WTC11 (cell line): ENCODE measurements around the gene NOL7. TPM values are rescaled to one million over a fixed set of nuclear protein-coding genes. Genes with fewer than 3 reads are reported as not detected.

Source experiments
- ATAC-seq: fragments of 200-7000 bp; cut with Tn5 transposase; 2 replicates; pipeline ENCODE4 v1.10.0; 2021; ENCODE audit warnings: mild to moderate bottlenecking, moderate library complexity
- CTCF ChIA-PET: fragments of 300-600 bp; sonication (Branson Sonifier 250); formaldehyde crosslinking; loops from one replicate; lab custom pipeline; 2021; ENCODE audit warnings: antibody characterized with exemption; lab: Charles Lee
- POLR2A ChIA-PET: fragments of 350-600 bp; sonication (Branson Sonifier 250); formaldehyde crosslinking; loops from one replicate; lab custom pipeline; 2021; ENCODE audit warnings: antibody characterized with exemption; lab: Charles Lee
- DNase-seq: peaks from one replicate; pipeline ENCODE4 v3.0.0; 2021; ENCODE audit warnings: low spot score
- H3K27ac Mint-ChIP-seq: 2 replicates; pipeline ENCODE4 v1.8.0; 2021; ENCODE audit warnings: mixed read lengths
- H3K27me3 Mint-ChIP-seq: 2 replicates; pipeline ENCODE4 v1.8.0; 2021; ENCODE audit warnings: low read depth, mild to moderate bottlenecking, moderate library complexity, mixed read lengths
- H3K36me3 Mint-ChIP-seq: 2 replicates; pipeline ENCODE4 v1.8.0; 2021; ENCODE audit warnings: mixed read lengths
- H3K4me1 Mint-ChIP-seq: 2 replicates; pipeline ENCODE4 v1.8.0; 2022; ENCODE audit warnings: mixed read lengths
- H3K4me3 Mint-ChIP-seq: 2 replicates; pipeline ENCODE4 v1.8.0; 2021; ENCODE audit warnings: mild to moderate bottlenecking, moderate library complexity, mixed read lengths
- H3K9me3 Mint-ChIP-seq: 2 replicates; pipeline ENCODE4 v1.8.0; 2021; ENCODE audit warnings: mixed read lengths
- CREM ChIP-seq: sonication (generic); formaldehyde crosslinking; IDR thresholded peaks from 2 replicates; pipeline ENCODE4 v1.8.1; 2022; ENCODE audit warnings: mild to moderate bottlenecking, missing genetic modification reagents, moderate library complexity
- GABPB1 ChIP-seq: sonication (generic); formaldehyde crosslinking; IDR thresholded peaks from 2 replicates; pipeline ENCODE4 v1.8.1; 2023; ENCODE audit warnings: mild to moderate bottlenecking, missing genetic modification reagents
- GTF2I ChIP-seq: fragments of 250-450 bp; sonication (Bioruptor Pico); conservative IDR thresholded peaks from 2 replicates; pipeline ENCODE4 v1.4.0; 2021; ENCODE audit warnings: mild to moderate bottlenecking
- HMGA2 ChIP-seq: fragments of 250-450 bp; sonication (Bioruptor Pico); IDR thresholded peaks from 2 replicates; pipeline ENCODE4 v1.4.0; 2021; ENCODE audit warnings: mild to moderate bottlenecking, moderate library complexity
- NFYB ChIP-seq: sonication (generic); formaldehyde crosslinking; conservative IDR thresholded peaks from 2 replicates; pipeline ENCODE4 v1.8.0; 2022; ENCODE audit warnings: low read depth, missing genetic modification reagents
- NR1H2 ChIP-seq: sonication (generic); formaldehyde crosslinking; IDR thresholded peaks from 2 replicates; pipeline ENCODE4 v1.9.0; 2021; ENCODE audit warnings: mild to moderate bottlenecking, moderate library complexity, missing genetic modification reagents
- OVOL2 ChIP-seq: fragments of 250-450 bp; sonication (Bioruptor Pico); IDR thresholded peaks from 2 replicates; pipeline ENCODE4 v1.9.0; 2021; ENCODE audit warnings: mild to moderate bottlenecking, borderline replicate concordance
- TEAD4 ChIP-seq: sonication (generic); formaldehyde crosslinking; IDR thresholded peaks from 2 replicates; pipeline ENCODE4 v1.8.0; 2022; ENCODE audit warnings: mild to moderate bottlenecking, missing genetic modification reagents
- ZNF219 ChIP-seq: sonication (generic); formaldehyde crosslinking; IDR thresholded peaks from 2 replicates; pipeline ENCODE4 v1.8.0; 2023; ENCODE audit warnings: missing genetic modification reagents, mild to moderate bottlenecking, borderline replicate concordance
- ZNF416 ChIP-seq: fragments of 250-450 bp; sonication (Bioruptor Pico); IDR thresholded peaks from 2 replicates; pipeline ENCODE4 v1.9.0; 2021; ENCODE audit warnings: mild to moderate bottlenecking, inconsistent platforms
- total RNA-seq: library from RNA; stranded (reverse); gene quantifications from 3 replicates; pipeline ENCODE4 v1.2.3, GENCODE V29; 2021
- TF ChIP-seq, protein P1 (sequence below): fragments of 250-450 bp; sonication (Bioruptor Pico); IDR thresholded peaks from 2 replicates; pipeline ENCODE4 v1.9.0; 2021; ENCODE audit warnings: mild to moderate bottlenecking, borderline replicate concordance
- TF ChIP-seq, protein P2 (sequence below): sonication (generic); formaldehyde crosslinking; IDR thresholded peaks from 2 replicates; pipeline ENCODE4 v1.8.1; 2022; ENCODE audit warnings: low read depth, mild to moderate bottlenecking, moderate library complexity, missing genetic modification reagents, borderline replicate concordance
- TF ChIP-seq, protein P3 (sequence below): sonication (generic); formaldehyde crosslinking; IDR thresholded peaks from 2 replicates; pipeline ENCODE4 v1.8.1; 2023; ENCODE audit warnings: mild to moderate bottlenecking, missing genetic modification reagents, borderline replicate concordance
- TF ChIP-seq, protein P4 (sequence below): sonication (generic); formaldehyde crosslinking; IDR thresholded peaks from 2 replicates; pipeline ENCODE4 v1.8.1; 2022; ENCODE audit warnings: mild to moderate bottlenecking, moderate library complexity, missing genetic modification reagents
- TF ChIP-seq, protein P5 (sequence below): sonication (generic); formaldehyde crosslinking; IDR thresholded peaks from 2 replicates; pipeline ENCODE4 v1.8.1; 2023; ENCODE audit warnings: mild to moderate bottlenecking, missing genetic modification reagents, moderate library complexity
- TF ChIP-seq, protein P6 (sequence below): sonication (generic); formaldehyde crosslinking; IDR thresholded peaks from 2 replicates; pipeline ENCODE4 v1.8.0; 2022; ENCODE audit warnings: missing genetic modification reagents
- TF ChIP-seq, protein P7 (sequence below): fragments of 250-450 bp; sonication (Bioruptor Pico); IDR thresholded peaks from 2 replicates; pipeline ENCODE4 v1.9.0; 2021; ENCODE audit warnings: mild to moderate bottlenecking

NOL7 gene
- total RNA-seq, 1 experiment from 2014 or later = 76.1 TPM

DNA sequence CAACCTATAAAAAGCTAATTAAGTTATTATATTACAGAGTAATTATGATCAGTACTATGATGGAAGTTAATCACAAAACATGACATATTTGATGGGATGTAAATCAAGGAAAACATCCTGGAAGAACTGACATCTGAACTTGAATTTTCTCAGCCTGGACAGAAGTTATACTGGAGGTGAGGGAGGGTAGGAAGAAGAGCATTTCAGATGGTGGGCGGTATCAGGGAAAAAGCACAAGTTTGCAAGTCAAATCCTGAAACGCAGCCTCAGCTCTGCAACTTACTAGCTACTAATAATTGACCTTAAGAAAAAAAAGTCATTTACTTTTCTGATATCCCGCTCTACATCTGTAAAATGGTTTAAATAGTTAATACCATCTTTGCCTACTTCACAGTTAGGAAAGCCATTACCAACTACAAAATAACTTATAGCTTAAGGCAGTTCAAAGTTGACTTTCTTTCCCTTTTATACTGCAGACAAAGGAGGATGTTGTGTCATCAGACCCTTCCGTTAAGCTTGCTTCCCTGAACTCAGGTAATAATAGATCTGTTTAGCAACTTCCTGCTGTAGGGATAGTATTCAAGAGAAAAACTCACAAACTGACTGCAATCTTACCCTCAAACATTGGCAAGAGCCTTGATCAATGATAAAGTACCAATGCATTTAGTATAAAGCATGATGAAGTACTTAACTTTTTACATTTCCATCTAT is 21.0 kb downstream of the NOL7 start:
- H3K4me1 Mint-ChIP-seq = peaks cover 54% of the 10 kb centered on the region
- POLR2A ChIA-PET = interaction anchor here (0.9 to 1.2 kb wide), 2 partner anchors 11 to 20 kb away, joined by 3 to 4 read pairs; no protein-coding TSS in a partner anchor
- ATAC-seq (peak; percentile 85), DNase-seq (no peak)
- peak overlapping the region; percentile 90 for H3K27ac Mint-ChIP-seq
- H3K36me3 Mint-ChIP-seq = peaks cover 25% of the 10 kb centered on the region
- no peak overlapping the region for H3K4me3 Mint-ChIP-seq
- no peaks in the 10 kb centered on the region for H3K27me3 Mint-ChIP-seq
- no peaks in the 10 kb centered on the region for H3K9me3 Mint-ChIP-seq
- CTCF ChIA-PET = interaction anchor here (0.8 to 6.3 kb wide), 4 partner anchors 11 to 238 kb away, joined by 3 to 51 read pairs (median 10); partner anchors contain the start of gene NOL7
- no peak for TF ChIP-seq NR1H2
- TF ChIP-seq, protein P1, sequence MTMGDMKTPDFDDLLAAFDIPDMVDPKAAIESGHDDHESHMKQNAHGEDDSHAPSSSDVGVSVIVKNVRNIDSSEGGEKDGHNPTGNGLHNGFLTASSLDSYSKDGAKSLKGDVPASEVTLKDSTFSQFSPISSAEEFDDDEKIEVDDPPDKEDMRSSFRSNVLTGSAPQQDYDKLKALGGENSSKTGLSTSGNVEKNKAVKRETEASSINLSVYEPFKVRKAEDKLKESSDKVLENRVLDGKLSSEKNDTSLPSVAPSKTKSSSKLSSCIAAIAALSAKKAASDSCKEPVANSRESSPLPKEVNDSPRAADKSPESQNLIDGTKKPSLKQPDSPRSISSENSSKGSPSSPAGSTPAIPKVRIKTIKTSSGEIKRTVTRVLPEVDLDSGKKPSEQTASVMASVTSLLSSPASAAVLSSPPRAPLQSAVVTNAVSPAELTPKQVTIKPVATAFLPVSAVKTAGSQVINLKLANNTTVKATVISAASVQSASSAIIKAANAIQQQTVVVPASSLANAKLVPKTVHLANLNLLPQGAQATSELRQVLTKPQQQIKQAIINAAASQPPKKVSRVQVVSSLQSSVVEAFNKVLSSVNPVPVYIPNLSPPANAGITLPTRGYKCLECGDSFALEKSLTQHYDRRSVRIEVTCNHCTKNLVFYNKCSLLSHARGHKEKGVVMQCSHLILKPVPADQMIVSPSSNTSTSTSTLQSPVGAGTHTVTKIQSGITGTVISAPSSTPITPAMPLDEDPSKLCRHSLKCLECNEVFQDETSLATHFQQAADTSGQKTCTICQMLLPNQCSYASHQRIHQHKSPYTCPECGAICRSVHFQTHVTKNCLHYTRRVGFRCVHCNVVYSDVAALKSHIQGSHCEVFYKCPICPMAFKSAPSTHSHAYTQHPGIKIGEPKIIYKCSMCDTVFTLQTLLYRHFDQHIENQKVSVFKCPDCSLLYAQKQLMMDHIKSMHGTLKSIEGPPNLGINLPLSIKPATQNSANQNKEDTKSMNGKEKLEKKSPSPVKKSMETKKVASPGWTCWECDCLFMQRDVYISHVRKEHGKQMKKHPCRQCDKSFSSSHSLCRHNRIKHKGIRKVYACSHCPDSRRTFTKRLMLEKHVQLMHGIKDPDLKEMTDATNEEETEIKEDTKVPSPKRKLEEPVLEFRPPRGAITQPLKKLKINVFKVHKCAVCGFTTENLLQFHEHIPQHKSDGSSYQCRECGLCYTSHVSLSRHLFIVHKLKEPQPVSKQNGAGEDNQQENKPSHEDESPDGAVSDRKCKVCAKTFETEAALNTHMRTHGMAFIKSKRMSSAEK (CRISPR knock-in tag) = no peak
- no peak for TF ChIP-seq GTF2I (CRISPR knock-in tag)
- TF ChIP-seq GABPB1 = no peak
- TF ChIP-seq HMGA2 (CRISPR knock-in tag) = no peak
- TF ChIP-seq, protein P2, sequence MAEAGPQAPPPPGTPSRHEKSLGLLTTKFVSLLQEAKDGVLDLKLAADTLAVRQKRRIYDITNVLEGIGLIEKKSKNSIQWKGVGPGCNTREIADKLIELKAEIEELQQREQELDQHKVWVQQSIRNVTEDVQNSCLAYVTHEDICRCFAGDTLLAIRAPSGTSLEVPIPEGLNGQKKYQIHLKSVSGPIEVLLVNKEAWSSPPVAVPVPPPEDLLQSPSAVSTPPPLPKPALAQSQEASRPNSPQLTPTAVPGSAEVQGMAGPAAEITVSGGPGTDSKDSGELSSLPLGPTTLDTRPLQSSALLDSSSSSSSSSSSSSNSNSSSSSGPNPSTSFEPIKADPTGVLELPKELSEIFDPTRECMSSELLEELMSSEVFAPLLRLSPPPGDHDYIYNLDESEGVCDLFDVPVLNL (CRISPR knock-in tag) = no peak
- no peak for TF ChIP-seq TEAD4 (CRISPR knock-in tag)
- TF ChIP-seq OVOL2 = no peak
- TF ChIP-seq NFYB (CRISPR knock-in tag) = no peak
- TF ChIP-seq, protein P3, sequence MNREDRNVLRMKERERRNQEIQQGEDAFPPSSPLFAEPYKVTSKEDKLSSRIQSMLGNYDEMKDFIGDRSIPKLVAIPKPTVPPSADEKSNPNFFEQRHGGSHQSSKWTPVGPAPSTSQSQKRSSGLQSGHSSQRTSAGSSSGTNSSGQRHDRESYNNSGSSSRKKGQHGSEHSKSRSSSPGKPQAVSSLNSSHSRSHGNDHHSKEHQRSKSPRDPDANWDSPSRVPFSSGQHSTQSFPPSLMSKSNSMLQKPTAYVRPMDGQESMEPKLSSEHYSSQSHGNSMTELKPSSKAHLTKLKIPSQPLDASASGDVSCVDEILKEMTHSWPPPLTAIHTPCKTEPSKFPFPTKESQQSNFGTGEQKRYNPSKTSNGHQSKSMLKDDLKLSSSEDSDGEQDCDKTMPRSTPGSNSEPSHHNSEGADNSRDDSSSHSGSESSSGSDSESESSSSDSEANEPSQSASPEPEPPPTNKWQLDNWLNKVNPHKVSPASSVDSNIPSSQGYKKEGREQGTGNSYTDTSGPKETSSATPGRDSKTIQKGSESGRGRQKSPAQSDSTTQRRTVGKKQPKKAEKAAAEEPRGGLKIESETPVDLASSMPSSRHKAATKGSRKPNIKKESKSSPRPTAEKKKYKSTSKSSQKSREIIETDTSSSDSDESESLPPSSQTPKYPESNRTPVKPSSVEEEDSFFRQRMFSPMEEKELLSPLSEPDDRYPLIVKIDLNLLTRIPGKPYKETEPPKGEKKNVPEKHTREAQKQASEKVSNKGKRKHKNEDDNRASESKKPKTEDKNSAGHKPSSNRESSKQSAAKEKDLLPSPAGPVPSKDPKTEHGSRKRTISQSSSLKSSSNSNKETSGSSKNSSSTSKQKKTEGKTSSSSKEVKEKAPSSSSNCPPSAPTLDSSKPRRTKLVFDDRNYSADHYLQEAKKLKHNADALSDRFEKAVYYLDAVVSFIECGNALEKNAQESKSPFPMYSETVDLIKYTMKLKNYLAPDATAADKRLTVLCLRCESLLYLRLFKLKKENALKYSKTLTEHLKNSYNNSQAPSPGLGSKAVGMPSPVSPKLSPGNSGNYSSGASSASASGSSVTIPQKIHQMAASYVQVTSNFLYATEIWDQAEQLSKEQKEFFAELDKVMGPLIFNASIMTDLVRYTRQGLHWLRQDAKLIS (CRISPR knock-in tag) = no peak
- TF ChIP-seq, protein P4, sequence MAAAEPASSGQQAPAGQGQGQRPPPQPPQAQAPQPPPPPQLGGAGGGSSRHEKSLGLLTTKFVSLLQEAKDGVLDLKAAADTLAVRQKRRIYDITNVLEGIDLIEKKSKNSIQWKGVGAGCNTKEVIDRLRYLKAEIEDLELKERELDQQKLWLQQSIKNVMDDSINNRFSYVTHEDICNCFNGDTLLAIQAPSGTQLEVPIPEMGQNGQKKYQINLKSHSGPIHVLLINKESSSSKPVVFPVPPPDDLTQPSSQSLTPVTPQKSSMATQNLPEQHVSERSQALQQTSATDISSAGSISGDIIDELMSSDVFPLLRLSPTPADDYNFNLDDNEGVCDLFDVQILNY = no peak
- TF ChIP-seq, protein P5, sequence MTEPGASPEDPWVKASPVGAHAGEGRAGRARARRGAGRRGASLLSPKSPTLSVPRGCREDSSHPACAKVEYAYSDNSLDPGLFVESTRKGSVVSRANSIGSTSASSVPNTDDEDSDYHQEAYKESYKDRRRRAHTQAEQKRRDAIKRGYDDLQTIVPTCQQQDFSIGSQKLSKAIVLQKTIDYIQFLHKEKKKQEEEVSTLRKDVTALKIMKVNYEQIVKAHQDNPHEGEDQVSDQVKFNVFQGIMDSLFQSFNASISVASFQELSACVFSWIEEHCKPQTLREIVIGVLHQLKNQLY (CRISPR knock-in tag) = no peak
- TF ChIP-seq ZNF416 (CRISPR knock-in tag) = no peak
- TF ChIP-seq CREM (CRISPR knock-in tag) = no peak
- TF ChIP-seq, protein P6, sequence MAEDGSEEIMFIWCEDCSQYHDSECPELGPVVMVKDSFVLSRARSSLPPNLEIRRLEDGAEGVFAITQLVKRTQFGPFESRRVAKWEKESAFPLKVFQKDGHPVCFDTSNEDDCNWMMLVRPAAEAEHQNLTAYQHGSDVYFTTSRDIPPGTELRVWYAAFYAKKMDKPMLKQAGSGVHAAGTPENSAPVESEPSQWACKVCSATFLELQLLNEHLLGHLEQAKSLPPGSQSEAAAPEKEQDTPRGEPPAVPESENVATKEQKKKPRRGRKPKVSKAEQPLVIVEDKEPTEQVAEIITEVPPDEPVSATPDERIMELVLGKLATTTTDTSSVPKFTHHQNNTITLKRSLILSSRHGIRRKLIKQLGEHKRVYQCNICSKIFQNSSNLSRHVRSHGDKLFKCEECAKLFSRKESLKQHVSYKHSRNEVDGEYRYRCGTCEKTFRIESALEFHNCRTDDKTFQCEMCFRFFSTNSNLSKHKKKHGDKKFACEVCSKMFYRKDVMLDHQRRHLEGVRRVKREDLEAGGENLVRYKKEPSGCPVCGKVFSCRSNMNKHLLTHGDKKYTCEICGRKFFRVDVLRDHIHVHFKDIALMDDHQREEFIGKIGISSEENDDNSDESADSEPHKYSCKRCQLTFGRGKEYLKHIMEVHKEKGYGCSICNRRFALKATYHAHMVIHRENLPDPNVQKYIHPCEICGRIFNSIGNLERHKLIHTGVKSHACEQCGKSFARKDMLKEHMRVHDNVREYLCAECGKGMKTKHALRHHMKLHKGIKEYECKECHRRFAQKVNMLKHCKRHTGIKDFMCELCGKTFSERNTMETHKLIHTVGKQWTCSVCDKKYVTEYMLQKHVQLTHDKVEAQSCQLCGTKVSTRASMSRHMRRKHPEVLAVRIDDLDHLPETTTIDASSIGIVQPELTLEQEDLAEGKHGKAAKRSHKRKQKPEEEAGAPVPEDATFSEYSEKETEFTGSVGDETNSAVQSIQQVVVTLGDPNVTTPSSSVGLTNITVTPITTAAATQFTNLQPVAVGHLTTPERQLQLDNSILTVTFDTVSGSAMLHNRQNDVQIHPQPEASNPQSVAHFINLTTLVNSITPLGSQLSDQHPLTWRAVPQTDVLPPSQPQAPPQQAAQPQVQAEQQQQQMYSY (CRISPR knock-in tag) = no peak
- TF ChIP-seq, protein P7, sequence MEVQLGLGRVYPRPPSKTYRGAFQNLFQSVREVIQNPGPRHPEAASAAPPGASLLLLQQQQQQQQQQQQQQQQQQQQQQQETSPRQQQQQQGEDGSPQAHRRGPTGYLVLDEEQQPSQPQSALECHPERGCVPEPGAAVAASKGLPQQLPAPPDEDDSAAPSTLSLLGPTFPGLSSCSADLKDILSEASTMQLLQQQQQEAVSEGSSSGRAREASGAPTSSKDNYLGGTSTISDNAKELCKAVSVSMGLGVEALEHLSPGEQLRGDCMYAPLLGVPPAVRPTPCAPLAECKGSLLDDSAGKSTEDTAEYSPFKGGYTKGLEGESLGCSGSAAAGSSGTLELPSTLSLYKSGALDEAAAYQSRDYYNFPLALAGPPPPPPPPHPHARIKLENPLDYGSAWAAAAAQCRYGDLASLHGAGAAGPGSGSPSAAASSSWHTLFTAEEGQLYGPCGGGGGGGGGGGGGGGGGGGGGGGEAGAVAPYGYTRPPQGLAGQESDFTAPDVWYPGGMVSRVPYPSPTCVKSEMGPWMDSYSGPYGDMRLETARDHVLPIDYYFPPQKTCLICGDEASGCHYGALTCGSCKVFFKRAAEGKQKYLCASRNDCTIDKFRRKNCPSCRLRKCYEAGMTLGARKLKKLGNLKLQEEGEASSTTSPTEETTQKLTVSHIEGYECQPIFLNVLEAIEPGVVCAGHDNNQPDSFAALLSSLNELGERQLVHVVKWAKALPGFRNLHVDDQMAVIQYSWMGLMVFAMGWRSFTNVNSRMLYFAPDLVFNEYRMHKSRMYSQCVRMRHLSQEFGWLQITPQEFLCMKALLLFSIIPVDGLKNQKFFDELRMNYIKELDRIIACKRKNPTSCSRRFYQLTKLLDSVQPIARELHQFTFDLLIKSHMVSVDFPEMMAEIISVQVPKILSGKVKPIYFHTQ (CRISPR knock-in tag) = no peak
- TF ChIP-seq ZNF219 = no peak
